Measurements from ENCODE around the gene HOXD8. TPM values are rescaled to one million over a fixed set of nuclear protein-coding genes. Genes with fewer than 3 reads are reported as not detected.

The HOXD8 gene
- 0.38 and 0.85 TPM in 2 replicates for total RNA-seq

GRCh38 chr2:176128982-176129796, at the start of gene HOXD8:
TSS of gene HOXD8 (plus strand) at chr2:176129705. CDS start at chr2:176130367, 662 bp downstream.

GRCh38 chr2:176083796-176084261, 45.7 kb upstream of the HOXD8 start, which contains the start of gene EVX2:
TSS of gene EVX2 (minus strand) at chr2:176083962. CDS start at chr2:176083776, 186 bp downstream.

DNA sequence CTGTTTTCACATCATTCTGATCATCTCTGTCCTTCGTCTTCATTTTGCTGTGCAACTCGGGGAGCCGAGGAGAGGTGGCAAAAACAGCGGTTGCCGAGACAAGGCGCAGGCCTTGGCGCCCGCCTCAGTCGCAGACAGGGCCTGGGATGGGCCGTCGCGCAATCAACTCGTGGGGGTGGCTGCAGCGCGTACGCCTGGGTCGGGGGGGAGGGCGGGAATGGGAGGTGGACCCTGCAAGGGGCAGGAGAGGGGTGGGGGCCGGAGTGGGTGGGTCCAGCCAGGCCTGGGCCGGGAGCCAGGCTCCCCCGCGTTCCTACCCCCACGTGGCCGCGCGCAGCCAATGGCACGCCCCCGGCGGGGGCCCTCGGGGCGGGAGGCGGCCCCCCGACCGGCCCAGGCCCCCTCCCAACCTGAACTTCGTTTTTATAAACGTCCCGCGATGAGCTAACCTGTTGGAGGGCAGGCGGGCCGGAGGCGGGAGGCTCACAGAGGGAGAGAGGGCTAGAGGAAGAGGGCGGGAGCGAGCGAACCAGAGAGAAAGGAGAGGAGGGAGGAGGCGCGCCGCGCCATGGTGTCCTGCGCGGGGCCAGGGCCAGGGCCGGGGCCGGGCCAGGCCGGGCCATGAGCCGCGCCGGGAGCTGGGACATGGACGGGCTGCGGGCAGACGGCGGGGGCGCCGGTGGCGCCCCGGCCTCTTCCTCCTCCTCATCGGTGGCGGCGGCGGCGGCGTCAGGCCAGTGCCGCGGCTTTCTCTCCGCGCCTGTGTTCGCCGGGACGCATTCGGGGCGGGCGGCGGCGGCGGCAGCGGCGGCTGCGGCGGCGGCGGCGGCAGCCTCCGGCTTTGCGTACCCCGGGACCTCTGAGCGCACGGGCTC, 37.0 kb upstream of the HOXD8 start, which contains the start of gene HOXD13:
TSS of gene HOXD13 (plus strand) at position 452 of the 875 bp plus-strand sequence. CDS start at position 622, 170 bp downstream.

DNA sequence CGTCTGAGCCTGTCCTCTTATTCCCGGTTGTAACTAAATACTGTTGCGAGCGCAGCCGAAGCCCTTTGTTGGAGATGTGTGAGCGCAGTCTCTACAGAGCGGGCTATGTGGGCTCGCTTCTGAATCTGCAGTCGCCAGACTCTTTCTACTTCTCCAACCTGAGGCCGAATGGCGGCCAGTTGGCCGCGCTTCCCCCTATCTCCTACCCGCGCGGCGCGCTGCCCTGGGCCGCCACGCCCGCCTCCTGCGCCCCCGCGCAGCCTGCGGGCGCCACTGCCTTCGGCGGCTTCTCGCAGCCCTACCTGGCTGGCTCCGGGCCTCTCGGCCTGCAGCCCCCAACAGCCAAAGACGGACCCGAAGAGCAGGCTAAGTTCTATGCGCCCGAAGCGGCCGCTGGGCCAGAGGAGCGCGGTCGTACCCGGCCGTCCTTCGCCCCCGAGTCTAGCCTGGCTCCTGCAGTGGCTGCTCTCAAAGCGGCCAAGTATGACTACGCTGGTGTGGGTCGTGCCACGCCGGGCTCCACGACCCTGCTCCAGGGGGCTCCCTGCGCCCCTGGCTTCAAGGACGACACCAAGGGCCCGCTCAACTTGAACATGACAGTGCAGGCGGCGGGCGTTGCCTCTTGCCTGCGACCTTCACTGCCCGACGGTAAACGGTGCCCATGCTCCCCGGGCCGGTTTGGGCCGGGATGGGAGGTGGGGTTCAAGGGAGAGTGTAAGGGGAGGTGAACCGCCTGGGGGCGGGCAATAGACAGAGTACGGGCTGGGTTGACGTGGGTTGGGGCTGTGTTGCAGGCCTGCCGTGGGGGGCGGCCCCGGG, 29.6 kb upstream of the HOXD8 start, which contains the start of gene HOXD12:
TSS of gene HOXD12 (plus strand) at position 68 of the 819 bp plus-strand sequence. CDS start at position 75, 7 bp downstream.

DNA sequence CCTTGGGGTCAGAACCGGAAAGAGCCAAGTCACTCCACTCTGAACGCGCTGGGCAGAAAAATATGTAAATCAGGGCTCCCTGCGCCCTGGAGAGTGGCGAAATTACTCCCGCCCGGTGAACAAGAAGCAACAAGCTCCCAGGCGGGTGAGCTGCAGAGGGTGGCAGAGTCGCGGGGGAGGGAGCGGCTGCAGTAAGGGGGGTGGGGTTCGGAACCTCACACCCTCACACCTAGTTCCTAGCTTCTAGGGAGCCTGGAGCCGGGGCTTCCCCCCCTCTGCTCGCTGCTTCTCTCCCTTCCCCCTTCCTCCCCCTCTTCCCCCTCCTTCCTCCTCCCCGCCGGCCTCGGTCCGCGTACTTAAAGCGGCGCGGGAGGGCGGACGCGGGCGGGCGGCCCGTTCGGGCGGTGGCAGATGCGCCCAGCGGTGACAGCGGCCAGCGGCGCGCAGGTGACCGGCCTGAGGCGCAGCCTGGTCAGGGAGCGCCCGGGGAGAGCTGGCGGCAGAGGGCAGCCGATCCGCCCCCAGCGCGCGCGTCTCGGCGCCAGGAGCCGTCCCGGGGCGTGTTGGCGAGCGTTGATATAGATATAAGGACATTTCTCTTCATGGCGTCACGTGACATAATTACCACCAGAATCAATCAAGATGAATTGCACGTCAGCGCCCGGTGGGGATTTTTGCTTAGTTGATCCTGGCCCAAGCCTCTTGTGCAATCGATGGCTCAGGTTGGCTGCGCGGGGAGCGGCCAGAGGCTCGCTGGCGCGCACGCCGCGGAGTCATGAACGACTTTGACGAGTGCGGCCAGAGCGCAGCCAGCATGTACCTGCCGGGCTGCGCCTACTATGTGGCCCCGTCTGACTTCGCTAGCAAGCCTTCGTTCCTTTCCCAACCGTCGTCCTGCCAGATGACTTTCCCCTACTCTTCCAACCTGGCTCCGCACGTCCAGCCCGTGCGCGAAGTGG, 22.6 kb upstream of the HOXD8 start, which contains the start of gene HOXD11:
TSS of gene HOXD11 (plus strand) at position 700 of the 959 bp plus-strand sequence. CDS start at position 776, 76 bp downstream.

GRCh38 chr2:176115883-176116813, 13.4 kb upstream of the HOXD8 start, which contains the start of gene HOXD10:
TSS of gene HOXD10 (plus strand) at chr2:176116778. CDS start at chr2:176116834, 56 bp downstream.

GRCh38 chr2:176122683-176123410, 6.7 kb upstream of the HOXD8 start, which contains the start of gene HOXD9:
TSS of gene HOXD9 (plus strand) at chr2:176122719. CDS start at chr2:176122769, 50 bp downstream.

GRCh38 chr2:176151442-176152287, 22.2 kb downstream of the HOXD8 start, which contains the start of gene HOXD4:
TSS of gene HOXD4 (plus strand) at chr2:176151550. CDS start at chr2:176151634, 84 bp downstream.

GRCh38 chr2:176156807-176157498, 27.4 kb downstream of the HOXD8 start, which contains the start of gene HOXD3:
TSS of gene HOXD3 (plus strand) at chr2:176157307. CDS start at chr2:176169115, 11,808 bp downstream.

Other genes with a start within 250 kb of the HOXD8 start
- gene LNPK, start 127.4 kb upstream of the HOXD8 start, total RNA-seq = 55.2 and 63.1 TPM in 2 replicates
- not detected in 2 replicates for gene EVX2, start 45.7 kb upstream of the HOXD8 start, total RNA-seq
- not detected in 2 replicates for gene HOXD13, start 37.0 kb upstream of the HOXD8 start, total RNA-seq
- gene HOXD12, start 29.9 kb upstream of the HOXD8 start, total RNA-seq = not detected in 2 replicates
- gene HOXD11, start 22.4 kb upstream of the HOXD8 start, total RNA-seq = under 0.01 and 0.28 TPM in 2 replicates
- under 0.01 and 0.19 TPM in 2 replicates for gene HOXD10, start 12.9 kb upstream of the HOXD8 start, total RNA-seq
- under 0.01 TPM in 1 of 2 replicates, not detected in the other for gene HOXD9, start 7.0 kb upstream of the HOXD8 start, total RNA-seq
- 0.56 TPM in 1 of 2 replicates, not detected in the other for gene HOXD4, start 21.8 kb downstream of the HOXD8 start, total RNA-seq
- gene HOXD3, start 27.6 kb downstream of the HOXD8 start, total RNA-seq = 0.28 TPM in 1 of 2 replicates, not detected in the other
- gene HOXD1, start 59.0 kb downstream of the HOXD8 start, total RNA-seq = under 0.01 TPM in 1 of 2 replicates, not detected in the other
- 24.8 and 33.0 TPM in 2 replicates for gene MTX2, start 139.7 kb downstream of the HOXD8 start, total RNA-seq

Data from regular cardiac myocyte (primary cell).